PC-3 (cell line): Measurements from ENCODE around the gene DCAF5. TPM values are rescaled to one million over a fixed set of nuclear protein-coding genes. Genes with fewer than 3 reads are reported as not detected.

Experiments used
- ATAC-seq: fragments of 200-7000 bp; cut with Tn5 transposase; 2 replicates; pipeline ENCODE4 v1.9.1; 2020; ENCODE audit warnings: mild to moderate bottlenecking, moderate library complexity
- BruUV-seq: library from RNA; stranded (reverse); fragments of 400-500 nt; replicated peaks from 2 replicates; lab custom pipeline; 2021; lab: Mats Ljungman, UMichigan
- CTCF ChIA-PET: fragments of 300-600 bp; sonication (Branson Sonifier 250); formaldehyde crosslinking; loops from one replicate; lab custom pipeline; 2022; ENCODE audit warnings: antibody characterized with exemption; lab: Charles Lee
- POLR2A ChIA-PET: fragments of 300-600 bp; sonication (Branson Sonifier 250); formaldehyde crosslinking; loops from one replicate; lab custom pipeline; 2022; ENCODE audit warnings: antibody characterized with exemption; ENCODE audit not compliant: unreplicated experiment; lab: Charles Lee
- DNase-seq: peaks from one replicate; pipeline ENCODE4 v3.0.0-alpha.2; 2015
- H2AFZ ChIP-seq: fragments of 300-600 bp; sonication (generic); 2 replicates; pipeline ENCODE4 v1.6.0; 2016; ENCODE audit warnings: antibody characterized with exemption, low read length
- H3F3A ChIP-seq: fragments of 300-600 bp; sonication (generic); one replicate; pipeline ENCODE4 v1.6.0; 2017; ENCODE audit warnings: antibody characterized with exemption, low read length, control low read depth, mild to moderate bottlenecking; ENCODE audit not compliant: unreplicated experiment
- H3K27ac ChIP-seq: fragments of 300-600 bp; sonication (generic); 2 replicates; pipeline ENCODE4 v1.5.1; 2016; ENCODE audit warnings: mild to moderate bottlenecking, low read length
- H3K27me3 ChIP-seq: fragments of 300-600 bp; sonication (generic); 2 replicates; pipeline ENCODE4 v1.6.1; 2016; ENCODE audit warnings: low read length, mixed read lengths
- H3K36me3 ChIP-seq: fragments of 300-600 bp; sonication (generic); 2 replicates; pipeline ENCODE4 v1.6.1; 2016; ENCODE audit warnings: low read depth, mixed run types, low read length, mixed read lengths
- H3K4me1 ChIP-seq: fragments of 300-600 bp; sonication (generic); 2 replicates; pipeline ENCODE4 v1.5.1; 2016; ENCODE audit warnings: low read length; ENCODE audit not compliant: insufficient read depth
- H3K4me2 ChIP-seq: fragments of 300-600 bp; sonication (generic); 2 replicates; pipeline ENCODE4 v1.6.0; 2016; ENCODE audit warnings: low read length
- H3K4me3 ChIP-seq: fragments of 300-600 bp; sonication (generic); 2 replicates; pipeline ENCODE4 v1.5.1; 2016; ENCODE audit warnings: mild to moderate bottlenecking, low read length, mixed read lengths
- H3K79me2 ChIP-seq: fragments of 300-600 bp; sonication (generic); 2 replicates; pipeline ENCODE4 v1.6.1; 2017; ENCODE audit warnings: low read length, mixed read lengths
- H3K9ac ChIP-seq: fragments of 300-600 bp; sonication (generic); 2 replicates; pipeline ENCODE4 v1.6.0; 2016; ENCODE audit warnings: mild to moderate bottlenecking, low read length
- H3K9me2 ChIP-seq: fragments of 300-600 bp; sonication (generic); replicated peaks from 2 replicates; pipeline ENCODE4 v1.6.1; 2016; ENCODE audit warnings: mixed run types, low read length, mixed read lengths
- H3K9me3 ChIP-seq: fragments of 300-600 bp; sonication (generic); 2 replicates; pipeline ENCODE4 v1.6.1; 2016; ENCODE audit warnings: low read length, mixed read lengths
- H4K20me1 ChIP-seq: fragments of 300-600 bp; sonication (generic); 2 replicates; pipeline ENCODE4 v1.6.1; 2016; ENCODE audit warnings: low read length, mixed read lengths
- CTCF ChIP-seq: fragments of 300-600 bp; sonication (generic); conservative IDR thresholded peaks from 2 replicates; pipeline ENCODE4 v1.5.1; 2017; ENCODE audit warnings: antibody characterized with exemption, low read depth, mild to moderate bottlenecking, low read length
- EZH2 ChIP-seq: fragments of 300-600 bp; sonication (generic); IDR thresholded peaks from one replicate; pipeline ENCODE4 v1.6.1; 2017; ENCODE audit warnings: antibody characterized with exemption, mild to moderate bottlenecking, low read length; ENCODE audit not compliant: unreplicated experiment
- EZH2phosphoT487 ChIP-seq: fragments of 300-600 bp; sonication (generic); IDR thresholded peaks from 2 replicates; pipeline ENCODE4 v1.6.1; 2018; ENCODE audit warnings: mild to moderate bottlenecking, antibody characterized with exemption, low read length, borderline replicate concordance
- intact Hi-C: fragments of 100-400 bp; cut with micrococcal nuclease; formaldehyde crosslinking; loops from 2 replicates; pipeline ENCODE4 v1.9.0; 2023
- total RNA-seq: library from RNA; depleted of rRNA; stranded (reverse); fragments of >200 nt; gene quantifications from 2 replicates; pipeline ENCODE4 v1.2.3, GENCODE V29; 2014

DCAF5 gene
- total RNA-seq, 1 experiment from 2014 or later = 17.5 TPM

GRCh38 chr14:69105326-69105725 lies 47.6 kb downstream of the DCAF5 start:
- H4K20me1 ChIP-seq = peaks cover 5% of the 10 kb centered on the region; the same call in 1 of the 2 replicates
- intact Hi-C loops = loop anchor here (5.0 kb wide), 1 partner anchor 128 kb away; the partner anchor contains the start of gene ACTN1
- no peaks in the 10 kb centered on the region for H3K27me3 ChIP-seq
- H3K36me3 ChIP-seq = peaks cover 12% of the 10 kb centered on the region; the same call in 1 of the 2 replicates
- POLR2A ChIA-PET = interaction anchor here (0.5 to 0.6 kb wide), 2 partner anchors 88 to 94 kb away, joined by 4 to 12 read pairs; no protein-coding TSS in a partner anchor
- H3K9me3 ChIP-seq = no peaks in the 10 kb centered on the region
- H3K27ac ChIP-seq = no peak overlapping the region
- no peak overlapping the region for H3K4me3 ChIP-seq
- BruUV-seq = no TSS peak
- H3K9ac ChIP-seq = no peak overlapping the region
- TF ChIP-seq EZH2phosphoT487 (no peak), EZH2 (no peak), CTCF (no peak)
- no peak overlapping the region for H3K4me2 ChIP-seq
- H3K79me2 ChIP-seq = no peaks in the 10 kb centered on the region
- H3K9me2 ChIP-seq = no peaks in the 10 kb centered on the region
- H3K4me1 ChIP-seq = peaks cover 4% of the 10 kb centered on the region; the same call in 1 of the 2 replicates
- CTCF ChIA-PET = interaction anchor here (0.6 kb wide), 1 partner anchor 194 kb away, joined by 3 read pairs; no protein-coding TSS in a partner anchor
- no peak overlapping the region for H2AFZ ChIP-seq
- peak; percentile 76 for ATAC-seq
- no peaks in the 10 kb centered on the region for H3F3A ChIP-seq
- peak; percentile 57 for DNase-seq

GRCh38 chr14:69101331-69101826 lies 51.5 kb downstream of the DCAF5 start:
- Histone ChIP-seq H3K9ac (no peak overlapping the region), H3K79me2 (no peaks in the 10 kb centered on the region), H3F3A (no peaks in the 10 kb centered on the region), H3K27ac (0 out of 2 replicates have a peak overlapping the region, but pooled peaks have one; percentile 5), H2AFZ (no peak overlapping the region), H4K20me1 (no peaks in the 10 kb centered on the region), H3K4me3 (no peak overlapping the region), H3K4me1 (peaks cover 4% of the 10 kb centered on the region; the same call in 1 of the 2 replicates), H3K9me2 (no peaks in the 10 kb centered on the region), H3K36me3 (peaks cover 8% of the 10 kb centered on the region; the same call in 1 of the 2 replicates), H3K27me3 (no peaks in the 10 kb centered on the region), H3K9me3 (no peaks in the 10 kb centered on the region), H3K4me2 (no peak overlapping the region)
- peak; percentile 81 for DNase-seq
- POLR2A ChIA-PET = no interaction called here
- intact Hi-C loops = no loop called here
- TF ChIP-seq CTCF = peak; percentile 92
- TF ChIP-seq EZH2phosphoT487 = no peak
- TF ChIP-seq EZH2 = no peak
- BruUV-seq = no TSS peak
- peak; percentile 86 for ATAC-seq
- CTCF ChIA-PET = interaction anchor here (0.5 to 0.8 kb wide), 7 partner anchors 22 to 364 kb away, joined by 3 to 5 read pairs (median 3); no protein-coding TSS in a partner anchor

GRCh38 chr14:69097974-69098373 lies 54.9 kb downstream of the DCAF5 start:
- no peak overlapping the region for H3K4me3 ChIP-seq
- H3K9me2 ChIP-seq = no peaks in the 10 kb centered on the region
- H3K27me3 ChIP-seq = no peaks in the 10 kb centered on the region
- ChIA-PET CTCF (no interaction called here), POLR2A (interaction anchor here (0.6 kb wide), 1 partner anchor 199 kb away, joined by 14 read pairs; no protein-coding TSS in a partner anchor)
- no peak for DNase-seq
- no peaks in the 10 kb centered on the region for H3K9me3 ChIP-seq
- no peak overlapping the region for H3K4me2 ChIP-seq
- TF ChIP-seq EZH2phosphoT487 = no peak
- TF ChIP-seq CTCF = no peak
- no peak for TF ChIP-seq EZH2
- no peak overlapping the region for H3K9ac ChIP-seq
- H3K4me1 ChIP-seq = peaks cover 16% of the 10 kb centered on the region
- peaks cover 4% of the 10 kb centered on the region; the same call in 1 of the 2 replicates for H3K36me3 ChIP-seq
- no peaks in the 10 kb centered on the region for H3K79me2 ChIP-seq
- intact Hi-C loops = no loop called here
- H3F3A ChIP-seq = no peaks in the 10 kb centered on the region
- ATAC-seq = no peak
- H4K20me1 ChIP-seq = no peaks in the 10 kb centered on the region
- BruUV-seq = no TSS peak
- H3K27ac ChIP-seq = no peak overlapping the region
- H2AFZ ChIP-seq = no peak overlapping the region
